ENCODE data around the gene ARHGAP26.

The ARHGAP26 gene

GRCh38 chr5:142934051-142934762 lies 164.0 kb downstream of the ARHGAP26 start:
- no peak for DNase-seq
- peaks cover 0 to 24% (median 6%) of the 10 kb centered on the region in 4 donors for H3K4me1 ChIP-seq
- no peak overlapping the region for H3K27ac ChIP-seq
- peaks cover 10 to 17% (median 14%) of the 10 kb centered on the region in 3 donors for H3K36me3 ChIP-seq
- H3K27me3 ChIP-seq = no peaks in the 10 kb centered on the region
- no peak for TF ChIP-seq CTCF (IDR thresholded peaks at IDR 0.05)
- H3K4me3 ChIP-seq = no peak overlapping the region
- intact Hi-C loops (cut with DNase I; ENCODE audit: low total_unique reads) = no loop called here
- H3K9me3 ChIP-seq = no peaks in the 10 kb centered on the region

- H3K4me3 ChIP-seq = no peak overlapping the region
- peaks cover 10 to 17% (median 14%) of the 10 kb centered on the region in 3 donors for H3K36me3 ChIP-seq
- H3K27me3 ChIP-seq = no peaks in the 10 kb centered on the region
- no peak for DNase-seq
- intact Hi-C loops (cut with DNase I; ENCODE audit: low total_unique reads) = no loop called here
- no peak overlapping the region for H3K27ac ChIP-seq
- peaks cover 0 to 26% (median 6%) of the 10 kb centered on the region in 4 donors for H3K4me1 ChIP-seq
- no peak for TF ChIP-seq CTCF (IDR thresholded peaks at IDR 0.05)
- H3K9me3 ChIP-seq = no peaks in the 10 kb centered on the region
Observed at GRCh38 chr5:142935014-142935413, 164.8 kb downstream of the ARHGAP26 start.

- H3K27me3 ChIP-seq = no peaks in the 10 kb centered on the region
- no peak overlapping the region for H3K27ac ChIP-seq
Observed at GRCh38 chr5:142937374-142937773, 167.2 kb downstream of the ARHGAP26 start.

GRCh38 chr5:142938266-142938880 lies 168.2 kb downstream of the ARHGAP26 start:
- no peak overlapping the region for H3K27ac ChIP-seq
- no peaks in the 10 kb centered on the region for H3K27me3 ChIP-seq
- peaks cover 0 to 26% (median 6%) of the 10 kb centered on the region in 4 donors for H3K4me1 ChIP-seq
- DNase-seq = no peak
- intact Hi-C loops (cut with DNase I; ENCODE audit: low total_unique reads) = no loop called here
- no peaks in the 10 kb centered on the region for H3K9me3 ChIP-seq
- TF ChIP-seq CTCF (IDR thresholded peaks at IDR 0.05) = no peak
- peaks cover 0 to 4% (median 1%) of the 10 kb centered on the region in 3 donors for H3K36me3 ChIP-seq
- H3K4me3 ChIP-seq = no peak overlapping the region

More at GRCh38 chr5:142937374-142937773, 167.2 kb downstream of the ARHGAP26 start:
- Histone ChIP-seq H3K4me1 (peaks cover 0 to 26% (median 6%) of the 10 kb centered on the region in 4 donors), H3K4me3 (no peak overlapping the region), H3K9me3 (no peaks in the 10 kb centered on the region), H3K36me3 (peaks cover 3 to 14% (median 11%) of the 10 kb centered on the region in 3 donors)
- TF ChIP-seq CTCF (IDR thresholded peaks at IDR 0.05) = no peak
- no peak for DNase-seq
- intact Hi-C loops (cut with DNase I; ENCODE audit: low total_unique reads) = no loop called here

- H3K27me3 ChIP-seq = no peaks in the 10 kb centered on the region
- no peak for TF ChIP-seq CTCF (IDR thresholded peaks at IDR 0.05)
- H3K9me3 ChIP-seq = no peaks in the 10 kb centered on the region
- no peak overlapping the region for H3K27ac ChIP-seq
- no peak for DNase-seq
- intact Hi-C loops (cut with DNase I; ENCODE audit: low total_unique reads) = no loop called here
- H3K4me1 ChIP-seq = peaks cover 0 to 26% (median 6%) of the 10 kb centered on the region in 4 donors
- H3K36me3 ChIP-seq = no peaks in the 10 kb centered on the region
- no peak overlapping the region for H3K4me3 ChIP-seq
Observed at GRCh38 chr5:142939006-142939405, 168.8 kb downstream of the ARHGAP26 start.
